Caco-2 (cell line): Measurements from ENCODE around the gene SDHAF3. TPM values are rescaled to one million over a fixed set of nuclear protein-coding genes. Genes with fewer than 3 reads are reported as not detected.
"Not testable (repeated sequence)": the region's sequence is repeated elsewhere in the genome, so short reads cannot be mapped to it uniquely, and the experiment has no call there.

ENCODE experiments used
- Bru-seq: library from RNA; stranded (reverse); fragments of 400-500 nt; gene quantifications from one replicate; lab custom pipeline; 2021; lab: Mats Ljungman, UMichigan
- BruChase-seq, 2 experiments: library from RNA; stranded (reverse); fragments of 400-500 nt; gene quantifications; one replicate each; lab custom pipeline; 2021; lab: Mats Ljungman, UMichigan
- BruUV-seq: library from RNA; stranded (reverse); fragments of 400-500 nt; replicated peaks from 2 replicates; lab custom pipeline; 2021; lab: Mats Ljungman, UMichigan
- CTCF ChIA-PET: fragments of 300-600 bp; sonication (Branson Sonifier 250); formaldehyde crosslinking; loops from one replicate; lab custom pipeline; 2022; ENCODE audit warnings: antibody characterized with exemption; lab: Charles Lee
- POLR2A ChIA-PET: fragments of 300-600 bp; sonication (Branson Sonifier 250); formaldehyde crosslinking; loops from one replicate; lab custom pipeline; 2022; ENCODE audit warnings: antibody characterized with exemption; lab: Charles Lee
- DNase-seq, 2 experiments: peaks; one replicate each; pipeline versions ENCODE4 v3.0.0 to v3.0.0-alpha.2; 2020 to 2022
- H3K27me3 ChIP-seq: replicated peaks from 2 replicates; pipeline ENCODE4 v1.6.0; 2011; ENCODE audit warnings: low read length; ENCODE audit not compliant: control insufficient read depth, insufficient read depth
- H3K36me3 ChIP-seq: 2 replicates; pipeline ENCODE4 v1.5.1; 2011; ENCODE audit warnings: low read length; ENCODE audit not compliant: control insufficient read depth, insufficient read depth
- H3K4me1 ChIP-seq: fragments of 250-450 bp; sonication (Bioruptor Pico); 2 replicates; pipeline ENCODE4 v1.5.1; 2020; ENCODE audit warnings: mild to moderate bottlenecking
- H3K4me3 ChIP-seq: 2 replicates; pipeline ENCODE4 v1.5.1; 2011; ENCODE audit warnings: low read depth, mild to moderate bottlenecking, control low read depth, low read length
- H3K9me3 ChIP-seq: fragments of 250-450 bp; sonication (Bioruptor Pico); 2 replicates; pipeline ENCODE4 v1.5.1; 2020; ENCODE audit warnings: mild to moderate bottlenecking, moderate library complexity
- H3K27ac Mint-ChIP-seq: one replicate; pipeline ENCODE4 v1.8.0; 2022; ENCODE audit warnings: mixed read lengths; ENCODE audit not compliant: unreplicated experiment
- H3K27me3 Mint-ChIP-seq: one replicate; pipeline ENCODE4 v1.8.0; 2022; ENCODE audit warnings: mixed read lengths; ENCODE audit not compliant: insufficient read depth, unreplicated experiment
- H3K36me3 Mint-ChIP-seq: one replicate; pipeline ENCODE4 v1.8.0; 2022; ENCODE audit warnings: mild to moderate bottlenecking, mixed read lengths; ENCODE audit not compliant: insufficient read depth, unreplicated experiment
- H3K4me1 Mint-ChIP-seq: one replicate; pipeline ENCODE4 v1.8.0; 2022; ENCODE audit warnings: low read depth, mixed read lengths; ENCODE audit not compliant: unreplicated experiment
- H3K4me3 Mint-ChIP-seq: one replicate; pipeline ENCODE4 v1.8.0; 2022; ENCODE audit warnings: mild to moderate bottlenecking, moderate library complexity, mixed read lengths; ENCODE audit not compliant: unreplicated experiment
- H3K9me3 Mint-ChIP-seq: one replicate; pipeline ENCODE4 v1.8.0; 2022; ENCODE audit warnings: mixed read lengths; ENCODE audit not compliant: unreplicated experiment
- CTCF ChIP-seq, 2 experiments: fragments of 200-600 bp in 1 of 2; IDR thresholded peaks; 1 replicate in 1 of 2; 2 replicates in 1 of 2; pipeline versions ENCODE4 v1.5.1 to v1.8.0; 2011 to 2022; ENCODE audit warnings: antibody characterized with exemption in 1 of 2, control low read depth in 1 of 2, inconsistent platforms in 1 of 2, low read depth in 1 of 2, low read length in 1 of 2, mild to moderate bottlenecking in 1 of 2, moderate library complexity in 1 of 2; ENCODE audit not compliant: insufficient read depth in 1 of 2, severe bottlenecking in 1 of 2, unreplicated experiment in 1 of 2
- intact Hi-C: fragments of 100-400 bp; cut with micrococcal nuclease; formaldehyde crosslinking; loops from one replicate; pipeline ENCODE4 v1.10.0; 2022; ENCODE audit not compliant: unreplicated experiment
- long read RNA-seq: library from polyadenylated mRNA; stranded (forward); transcript quantifications from one replicate; pipeline ENCODE4 v2.0.0, GENCODE V29; 2022
- total RNA-seq: library from RNA; stranded (reverse); gene quantifications from 2 replicates; pipeline ENCODE4 v1.2.3, GENCODE V29; 2022

The SDHAF3 gene
- total RNA-seq (13.1 and 16.8 TPM in 2 replicates), Bru-seq, nascent RNA (percentile 66 among the genes with signal in this experiment), BruChase-seq, experiment 1, labeled RNA remaining after a 2-hour chase (percentile 59 among the genes with signal in this experiment), BruChase-seq, experiment 2, labeled RNA remaining after a 6-hour chase (percentile 63 among the genes with signal in this experiment)
- long read RNA-seq, transcript SDHAF3-202 (2 exons, 2,060 nt), result major isoform, 40 of 47 reads
- long read RNA-seq, partial matches to known transcripts, result 0 of 47 reads
- long read RNA-seq, other reads (novel, unspliced or antisense), result 3 of 47 reads

DNA sequence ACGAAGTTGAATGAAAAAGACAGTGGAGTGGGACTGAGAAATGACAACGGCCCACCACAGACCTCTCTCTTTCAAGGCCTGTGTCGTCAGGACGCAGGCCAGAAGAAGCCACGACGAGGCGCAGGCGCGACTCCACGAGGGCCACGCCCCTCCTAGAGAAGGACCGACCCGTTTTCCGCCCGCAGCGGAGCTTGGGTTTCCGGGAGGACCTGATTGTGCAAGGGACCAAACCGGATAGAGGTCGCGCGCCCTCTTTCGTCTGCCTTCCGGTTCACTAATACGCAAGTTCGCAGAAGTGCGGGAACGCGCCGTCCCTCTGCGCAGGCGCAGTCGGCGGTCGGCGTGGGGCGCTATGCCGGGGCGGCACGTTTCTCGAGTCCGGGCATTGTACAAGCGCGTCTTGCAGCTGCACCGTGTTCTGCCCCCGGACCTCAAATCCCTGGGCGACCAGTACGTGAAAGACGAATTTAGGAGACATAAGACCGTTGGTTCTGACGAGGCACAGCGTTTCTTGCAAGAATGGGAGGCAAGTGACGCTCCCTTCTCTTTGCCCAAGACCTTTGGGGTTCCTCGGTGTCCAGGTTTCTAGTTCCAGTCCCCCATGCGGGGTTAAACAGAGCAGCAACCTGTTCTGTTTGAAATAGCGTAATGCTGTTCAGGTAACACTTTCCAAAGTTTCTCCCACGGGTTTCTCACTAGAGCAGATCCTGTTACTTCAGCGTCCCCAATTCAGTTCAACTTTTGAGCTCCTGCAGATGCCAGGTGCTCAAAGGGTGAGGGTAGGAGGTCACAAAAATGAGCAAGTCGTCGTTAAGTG, at the start of gene SDHAF3:
TSS of gene SDHAF3 (plus strand) at position 327 of the 817 bp plus-strand sequence. CDS start at position 353, 26 bp downstream.
- H3K4me3 Mint-ChIP-seq, result peak within 1 kb of the TSS; percentile 88
- no peaks in the 10 kb centered on the region for H3K27me3 Mint-ChIP-seq
- no peaks in the 10 kb centered on the region for H3K27me3 ChIP-seq
- H3K4me1 ChIP-seq, result no peaks in the 10 kb centered on the region
- no peaks in the 10 kb centered on the region for H3K9me3 ChIP-seq
- H3K27ac Mint-ChIP-seq, result peak within 1 kb of the TSS; percentile 93
- peak within 1 kb of the TSS; percentile 81 for H3K4me3 ChIP-seq
- no peaks in the 10 kb centered on the region for H3K36me3 ChIP-seq
- no peaks in the 10 kb centered on the region for H3K9me3 Mint-ChIP-seq
- intact Hi-C loops, result no loop called here
- peak; percentile 97 to 98 for DNase-seq
- TF ChIP-seq CTCF (IDR thresholded peaks at IDR 0.05; ENCODE audit: insufficient read depth in 1 of 2, low read depth in 1 of 2, low read length in 1 of 2, severe bottlenecking in 1 of 2, unreplicated experiment in 1 of 2), result peak; percentile 26 to 36
- H3K4me1 Mint-ChIP-seq, result no peaks in the 10 kb centered on the region
- CTCF ChIA-PET, result interaction anchor here (1.6 kb wide), 1 partner anchor 13 kb away, joined by 6 read pairs; no protein-coding TSS in a partner anchor
- peaks cover 8% of the 10 kb centered on the region for H3K36me3 Mint-ChIP-seq
- TSS peak; percentile 54 for BruUV-seq
- POLR2A ChIA-PET, result interaction anchor here (1.7 kb wide), 1 partner anchor 755 kb away, joined by 7 read pairs; the partner anchor contains the start of gene ASNS

DNA sequence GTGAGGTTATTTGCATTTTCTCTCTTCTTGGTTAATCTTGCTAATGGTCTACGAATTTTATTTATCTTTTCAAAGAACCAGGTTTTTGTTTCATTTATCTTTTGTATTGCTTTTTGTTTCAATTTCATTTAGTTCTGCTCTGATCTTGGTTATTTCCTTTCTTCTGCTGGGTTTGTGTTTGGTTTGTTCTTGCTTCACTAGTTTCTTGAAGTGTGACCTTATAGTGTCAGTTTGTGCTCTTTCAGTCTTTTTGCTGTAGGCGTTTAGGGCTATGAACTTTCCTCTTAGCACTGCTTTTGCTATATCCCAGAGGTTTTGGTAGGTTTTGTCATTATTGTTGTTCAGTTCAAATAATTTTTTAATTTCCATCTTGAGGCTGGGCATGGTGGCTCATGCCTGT, 45.5 kb upstream of the SDHAF3 start:
- POLR2A ChIA-PET, H3K9me3 Mint-ChIP-seq, H3K36me3 ChIP-seq, H3K27me3 ChIP-seq, H3K9me3 ChIP-seq, CTCF ChIA-PET, H3K4me3 ChIP-seq, H3K4me1 Mint-ChIP-seq, intact Hi-C loops, DNase-seq, H3K4me1 ChIP-seq, H3K27ac Mint-ChIP-seq, H3K36me3 Mint-ChIP-seq, H3K4me3 Mint-ChIP-seq, BruUV-seq: not testable (repeated sequence)
- peaks cover 13% of the 10 kb centered on the region for H3K27me3 Mint-ChIP-seq

GRCh38 chr7:97075928-97076327, 41.6 kb upstream of the SDHAF3 start:
- peak; percentile 6 to 41 for DNase-seq
- intact Hi-C loops, result no loop called here
- H3K36me3 ChIP-seq, result no peaks in the 10 kb centered on the region
- Mint-ChIP-seq H3K4me1 (no peaks in the 10 kb centered on the region), H3K4me3 (no peak overlapping the region), H3K27ac (no peak overlapping the region), H3K27me3 (peaks cover 16% of the 10 kb centered on the region), H3K9me3 (no peaks in the 10 kb centered on the region), H3K36me3 (no peaks in the 10 kb centered on the region)
- no peaks in the 10 kb centered on the region for H3K9me3 ChIP-seq
- no peaks in the 10 kb centered on the region for H3K27me3 ChIP-seq
- BruUV-seq, result no TSS peak
- H3K4me3 ChIP-seq, result no peak overlapping the region
- no peaks in the 10 kb centered on the region for H3K4me1 ChIP-seq
- no peak for TF ChIP-seq CTCF (IDR thresholded peaks at IDR 0.05; ENCODE audit: insufficient read depth in 1 of 2, low read depth in 1 of 2, low read length in 1 of 2, severe bottlenecking in 1 of 2, unreplicated experiment in 1 of 2)
- POLR2A ChIA-PET, result no interaction called here
- CTCF ChIA-PET, result interaction anchor here (0.6 kb wide), 1 partner anchor 103 kb away, joined by 5 read pairs; no protein-coding TSS in a partner anchor
